K562 (cell line): ENCODE data around the gene VWA1. TPM values are rescaled to one million over a fixed set of nuclear protein-coding genes. Genes with fewer than 3 reads are reported as not detected.

ENCODE experiments used
- SUPT5H ChIP-seq: fragments of 450-650 bp; IDR thresholded peaks from 2 replicates; pipeline ENCODE4 v1.6.1; 2016
- TFAM ChIP-seq: fragments of 250-450 bp; sonication (Bioruptor Pico); conservative IDR thresholded peaks from 2 replicates; pipeline ENCODE4 v1.5.0; 2021; ENCODE audit warnings: mild to moderate bottlenecking, moderate library complexity
- ZFX ChIP-seq: sonication (generic); formaldehyde crosslinking; IDR thresholded peaks from 2 replicates; pipeline ENCODE4 v1.8.0; 2022; ENCODE audit warnings: mild to moderate bottlenecking, missing genetic modification reagents, moderate library complexity
- ZNF282 ChIP-seq: sonication (generic); formaldehyde crosslinking; IDR thresholded peaks from 2 replicates; pipeline ENCODE4 v1.8.1; 2023; ENCODE audit warnings: missing genetic modification reagents
- polyA plus RNA-seq, 8 experiments: library from polyadenylated mRNA; depleted of rRNA in 4 of 8; stranded (reverse) in 5 of 8; unstranded in 3 of 8; fragments of >200 nt; fragmentation: Nextera tagmentation in 2 of 8; fragmentation: Illumina TruSeq in 1 of 8; extraction: Ambion mirVana in 2 of 8; extraction: Trizol in 1 of 8; gene quantifications; 2 replicates each; pipeline versions ENCODE4 v1.2.1 to v1.2.3, GENCODE V29; 2011 to 2014; ENCODE audit warnings: inconsistent platforms in 1 of 8, missing spikeins in 1 of 8
- total RNA-seq, 7 experiments: library from RNA; depleted of rRNA in 6 of 7; stranded (reverse); fragments of >200 nt in 6 of 7; fragmentation: Illumina TruSeq in 2 of 7; extraction: Trizol in 2 of 7; gene quantifications; 2 replicates each; pipeline versions ENCODE4 v1.2.1 to v1.2.3, GENCODE V29; 2011 to 2021; ENCODE audit warnings: low replicate concordance in 1 of 7
- TF ChIP-seq, protein P1 (sequence below): sonication (generic); formaldehyde crosslinking; IDR thresholded peaks from 2 replicates; pipeline ENCODE4 v1.8.0; 2022; ENCODE audit warnings: mild to moderate bottlenecking, missing genetic modification reagents
- TF ChIP-seq, protein P2 (sequence below), 2 experiments: IDR thresholded peaks in 1 of 2; conservative IDR thresholded peaks in 1 of 2; 2 replicates each; pipeline ENCODE4 v1.6.1; 2016; ENCODE audit warnings: low read depth in 2 of 2, mild to moderate bottlenecking in 1 of 2, missing compliant biosample characterization in 1 of 2, missing genetic modification characterization in 1 of 2, moderate library complexity in 1 of 2
- TF ChIP-seq, protein P3 (sequence below), 2 experiments: fragments of 450-650 bp in 1 of 2; IDR thresholded peaks; 2 replicates each; pipeline ENCODE4 v1.6.1; 2011 to 2017; ENCODE audit warnings: low read depth in 2 of 2, antibody characterized with exemption in 1 of 2, borderline replicate concordance in 1 of 2, low read length in 1 of 2, mild to moderate bottlenecking in 1 of 2, mixed read lengths in 1 of 2; ENCODE audit not compliant: control insufficient read depth in 1 of 2

The VWA1 gene
- total and polyA plus RNA-seq, 9 of the 15 experiments (the other 6 are each of a cell fraction or from before 2014, with no cell fraction given) = 0.01 to 6.4 (median 0.85) TPM

DNA sequence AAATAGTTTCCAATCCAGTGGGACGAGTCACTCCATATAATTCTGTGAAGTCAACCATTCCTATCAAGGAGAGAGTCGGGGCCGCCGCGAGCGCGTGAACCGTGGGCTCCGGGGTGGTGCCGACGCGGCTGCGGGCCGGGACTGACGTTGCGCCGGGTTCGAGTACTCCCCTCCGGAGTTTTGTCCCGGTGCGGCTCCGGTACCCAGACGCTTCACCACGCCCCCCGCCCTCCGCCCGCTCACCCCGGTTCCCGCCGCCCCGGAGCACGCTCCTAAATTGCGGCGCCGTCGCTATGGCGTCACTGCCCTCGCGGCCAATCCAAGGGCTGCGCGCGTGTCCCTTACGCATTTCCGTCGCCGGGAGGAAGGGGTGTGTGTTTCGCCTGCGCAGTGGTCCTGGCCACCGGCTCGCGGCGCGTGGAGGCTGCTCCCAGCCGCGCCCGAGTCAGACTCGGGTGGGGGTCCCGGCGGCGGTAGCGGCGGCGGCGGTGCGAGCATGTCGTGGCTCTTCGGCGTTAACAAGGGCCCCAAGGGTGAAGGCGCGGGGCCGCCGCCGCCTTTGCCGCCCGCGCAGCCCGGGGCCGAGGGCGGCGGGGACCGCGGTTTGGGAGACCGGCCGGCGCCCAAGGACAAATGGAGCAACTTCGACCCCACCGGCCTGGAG is 36.0 kb downstream of the VWA1 start, which contains the start of gene ATAD3B (continued):
- TF ChIP-seq SUPT5H (peak; percentile 73), ZNF282 (CRISPR knock-in tag) (no peak), TFAM (no peak), ZFX (CRISPR knock-in tag) (no peak)
- TF ChIP-seq, protein P1, sequence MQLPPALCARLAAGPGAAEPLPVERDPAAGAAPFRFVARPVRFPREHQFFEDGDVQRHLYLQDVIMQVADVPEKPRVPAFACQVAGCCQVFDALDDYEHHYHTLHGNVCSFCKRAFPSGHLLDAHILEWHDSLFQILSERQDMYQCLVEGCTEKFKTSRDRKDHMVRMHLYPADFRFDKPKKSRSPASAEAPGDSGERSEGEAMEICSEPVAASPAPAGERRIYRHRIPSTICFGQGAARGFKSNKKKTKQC (CRISPR knock-in tag) = peak; percentile 48; the same call in 1 of the 2 replicates
- TF ChIP-seq, protein P2, sequence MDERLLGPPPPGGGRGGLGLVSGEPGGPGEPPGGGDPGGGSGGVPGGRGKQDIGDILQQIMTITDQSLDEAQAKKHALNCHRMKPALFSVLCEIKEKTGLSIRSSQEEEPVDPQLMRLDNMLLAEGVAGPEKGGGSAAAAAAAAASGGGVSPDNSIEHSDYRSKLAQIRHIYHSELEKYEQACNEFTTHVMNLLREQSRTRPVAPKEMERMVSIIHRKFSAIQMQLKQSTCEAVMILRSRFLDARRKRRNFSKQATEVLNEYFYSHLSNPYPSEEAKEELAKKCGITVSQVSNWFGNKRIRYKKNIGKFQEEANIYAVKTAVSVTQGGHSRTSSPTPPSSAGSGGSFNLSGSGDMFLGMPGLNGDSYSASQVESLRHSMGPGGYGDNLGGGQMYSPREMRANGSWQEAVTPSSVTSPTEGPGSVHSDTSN (CRISPR knock-in tag; IDR thresholded peaks at IDR 0.05; ENCODE audit: low read depth) = no peak
- TF ChIP-seq, protein P2 (tag; conservative IDR thresholded peaks at IDR 0.05; ENCODE audit: low read depth) = no peak
- TF ChIP-seq, protein P3, sequence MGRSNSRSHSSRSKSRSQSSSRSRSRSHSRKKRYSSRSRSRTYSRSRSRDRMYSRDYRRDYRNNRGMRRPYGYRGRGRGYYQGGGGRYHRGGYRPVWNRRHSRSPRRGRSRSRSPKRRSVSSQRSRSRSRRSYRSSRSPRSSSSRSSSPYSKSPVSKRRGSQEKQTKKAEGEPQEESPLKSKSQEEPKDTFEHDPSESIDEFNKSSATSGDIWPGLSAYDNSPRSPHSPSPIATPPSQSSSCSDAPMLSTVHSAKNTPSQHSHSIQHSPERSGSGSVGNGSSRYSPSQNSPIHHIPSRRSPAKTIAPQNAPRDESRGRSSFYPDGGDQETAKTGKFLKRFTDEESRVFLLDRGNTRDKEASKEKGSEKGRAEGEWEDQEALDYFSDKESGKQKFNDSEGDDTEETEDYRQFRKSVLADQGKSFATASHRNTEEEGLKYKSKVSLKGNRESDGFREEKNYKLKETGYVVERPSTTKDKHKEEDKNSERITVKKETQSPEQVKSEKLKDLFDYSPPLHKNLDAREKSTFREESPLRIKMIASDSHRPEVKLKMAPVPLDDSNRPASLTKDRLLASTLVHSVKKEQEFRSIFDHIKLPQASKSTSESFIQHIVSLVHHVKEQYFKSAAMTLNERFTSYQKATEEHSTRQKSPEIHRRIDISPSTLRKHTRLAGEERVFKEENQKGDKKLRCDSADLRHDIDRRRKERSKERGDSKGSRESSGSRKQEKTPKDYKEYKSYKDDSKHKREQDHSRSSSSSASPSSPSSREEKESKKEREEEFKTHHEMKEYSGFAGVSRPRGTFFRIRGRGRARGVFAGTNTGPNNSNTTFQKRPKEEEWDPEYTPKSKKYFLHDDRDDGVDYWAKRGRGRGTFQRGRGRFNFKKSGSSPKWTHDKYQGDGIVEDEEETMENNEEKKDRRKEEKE (IDR thresholded peaks at IDR 0.05; ENCODE audit: borderline replicate concordance in 1 of 2, control insufficient read depth in 1 of 2, low read depth in 2 of 2, low read length in 1 of 2) = no peak
